Upper lobe of left lung (tissue), 6 donors: ENCODE data around the gene CRISP1. TPM values are rescaled to one million over a fixed set of nuclear protein-coding genes. Genes with fewer than 3 reads are reported as not detected.

Experiments used
- ATAC-seq, 2 donors: fragments of 200-7000 bp; cut with Tn5 transposase; one replicate each; pipeline ENCODE4 v1.9.1; 2022; ENCODE audit warnings: mild to moderate bottlenecking in 2 of 2, moderate library complexity in 2 of 2; ENCODE audit not compliant: low FRiP score in 2 of 2
- DNase-seq, 2 donors: peaks; one replicate each; pipeline ENCODE4 v3.0.0-alpha.2; 2019 to 2020
- H3K27ac ChIP-seq, 4 donors: fragments of 200-600 bp; sonication (generic); one replicate each; pipeline ENCODE4 v1.5.1; 2016 to 2019
- H3K27me3 ChIP-seq, 4 donors: fragments of 200-600 bp; sonication (generic); one replicate each; pipeline ENCODE4 v1.5.1; 2017 to 2019
- H3K36me3 ChIP-seq, 4 donors: fragments of 200-600 bp; sonication (generic); one replicate each; pipeline ENCODE4 v1.5.1; 2016 to 2019
- H3K4me1 ChIP-seq, 4 donors: fragments of 200-600 bp; sonication (generic); one replicate each; pipeline ENCODE4 v1.5.1; 2018 to 2019
- H3K4me3 ChIP-seq, 4 donors: fragments of 200-600 bp; sonication (generic); one replicate each; pipeline ENCODE4 v1.5.1; 2017 to 2019; ENCODE audit warnings: mild to moderate bottlenecking in 2 of 4, moderate library complexity in 1 of 4
- H3K9me3 ChIP-seq, 4 donors: fragments of 200-600 bp; sonication (generic); one replicate each; pipeline ENCODE4 v1.5.1; 2018 to 2019
- EP300 ChIP-seq, 4 donors: sonication (generic); formaldehyde crosslinking; IDR thresholded peaks; one replicate each; pipeline ENCODE4 v1.5.1; 2017; ENCODE audit warnings: antibody characterized with exemption in 4 of 4, control low read depth in 2 of 4
- POLR2A ChIP-seq, 4 donors: fragments of 450-650 bp; IDR thresholded peaks; one replicate each; pipeline ENCODE4 v1.5.1; 2016 to 2017; ENCODE audit warnings: antibody characterized with exemption in 4 of 4, mild to moderate bottlenecking in 2 of 4
- POLR2AphosphoS5 ChIP-seq, 2 donors: sonication (generic); formaldehyde crosslinking; IDR thresholded peaks; one replicate each; pipeline ENCODE4 v1.5.1; 2017; ENCODE audit warnings: antibody characterized with exemption in 2 of 2
- WGBS, 2 donors: methylation state at CpG; one replicate each; pipeline ENCODE4 v1.1.5; 2017 to 2018; 5-methylcytosine and 5-hydroxymethylcytosine counted together
- total RNA-seq, 6 donors: library from RNA; depleted of rRNA in 4 of 6; stranded (reverse); fragments of >200 nt in 4 of 6; gene quantifications; one replicate each; pipeline versions ENCODE4 v1.1.0 to v1.2.1, GENCODE V29; 2016 to 2021
- TF ChIP-seq, protein P1 (sequence below), 6 experiments: fragments of 450-650 bp in 4 of 6; fragments of 200-600 bp in 2 of 6; sonication (generic) in 2 of 6; IDR thresholded peaks; one replicate each; pipeline ENCODE4 v1.5.1; 2016 to 2019; ENCODE audit warnings: antibody characterized with exemption in 6 of 6
- donor health status: DM: no; HTN: no; CAD: no; lungs with moderate emphysema.
- donor health status: DM: no; HTN: yes; CAD: no; lungs with severe emphysema.

The CRISP1 gene, protein sequence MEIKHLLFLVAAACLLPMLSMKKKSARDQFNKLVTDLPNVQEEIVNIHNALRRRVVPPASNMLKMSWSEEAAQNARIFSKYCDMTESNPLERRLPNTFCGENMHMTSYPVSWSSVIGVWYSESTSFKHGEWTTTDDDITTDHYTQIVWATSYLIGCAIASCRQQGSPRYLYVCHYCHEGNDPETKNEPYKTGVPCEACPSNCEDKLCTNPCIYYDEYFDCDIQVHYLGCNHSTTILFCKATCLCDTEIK
- total RNA-seq: not detected

DNA sequence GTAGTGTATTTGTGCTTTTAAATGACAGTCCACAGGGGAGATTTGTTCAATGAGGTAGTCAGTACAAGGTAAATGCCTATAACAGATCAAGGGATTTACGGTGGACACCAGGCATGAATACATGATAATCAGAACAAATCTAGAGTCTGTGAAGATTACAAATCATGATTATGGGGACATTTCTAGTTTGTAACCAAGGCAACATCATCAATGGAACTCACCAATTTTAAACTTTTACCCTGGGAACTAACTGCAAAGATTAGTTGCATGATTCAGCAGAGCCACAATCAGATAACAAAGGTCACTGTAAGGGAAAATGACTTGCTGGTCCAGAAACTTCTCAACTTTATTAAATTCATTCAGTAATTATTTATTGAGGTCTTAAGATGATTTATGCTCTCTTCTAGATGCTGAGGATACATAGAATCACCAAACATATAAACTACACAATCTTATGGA lies at the start of gene CRISP1:
Gene CRISP1, minus strand, starts transcription at position 51 of the 459 bp plus-strand sequence. CDS start 9,135 bp downstream, outside the sequence.
- Histone ChIP-seq H3K27ac (no peak within 1 kb of the TSS), H3K36me3 (no peaks in the 10 kb centered on the region), H3K27me3 (no peaks in the 10 kb centered on the region), H3K4me3 (no peak within 1 kb of the TSS), H3K4me1 (no peaks in the 10 kb centered on the region), H3K9me3 (no peaks in the 10 kb centered on the region)
- TF ChIP-seq POLR2AphosphoS5 (IDR thresholded peaks at IDR 0.05) (no peak), POLR2A (IDR thresholded peaks at IDR 0.05) (no peak), EP300 (IDR thresholded peaks at IDR 0.05) (no peak)
- TF ChIP-seq, protein P1, sequence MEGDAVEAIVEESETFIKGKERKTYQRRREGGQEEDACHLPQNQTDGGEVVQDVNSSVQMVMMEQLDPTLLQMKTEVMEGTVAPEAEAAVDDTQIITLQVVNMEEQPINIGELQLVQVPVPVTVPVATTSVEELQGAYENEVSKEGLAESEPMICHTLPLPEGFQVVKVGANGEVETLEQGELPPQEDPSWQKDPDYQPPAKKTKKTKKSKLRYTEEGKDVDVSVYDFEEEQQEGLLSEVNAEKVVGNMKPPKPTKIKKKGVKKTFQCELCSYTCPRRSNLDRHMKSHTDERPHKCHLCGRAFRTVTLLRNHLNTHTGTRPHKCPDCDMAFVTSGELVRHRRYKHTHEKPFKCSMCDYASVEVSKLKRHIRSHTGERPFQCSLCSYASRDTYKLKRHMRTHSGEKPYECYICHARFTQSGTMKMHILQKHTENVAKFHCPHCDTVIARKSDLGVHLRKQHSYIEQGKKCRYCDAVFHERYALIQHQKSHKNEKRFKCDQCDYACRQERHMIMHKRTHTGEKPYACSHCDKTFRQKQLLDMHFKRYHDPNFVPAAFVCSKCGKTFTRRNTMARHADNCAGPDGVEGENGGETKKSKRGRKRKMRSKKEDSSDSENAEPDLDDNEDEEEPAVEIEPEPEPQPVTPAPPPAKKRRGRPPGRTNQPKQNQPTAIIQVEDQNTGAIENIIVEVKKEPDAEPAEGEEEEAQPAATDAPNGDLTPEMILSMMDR (IDR thresholded peaks at IDR 0.05): no peak
- WGBS, 2 donors: 88 to 100% methylated on average over 1 of the region's 1 CpG
- ATAC-seq: no peak
- no peak for DNase-seq

DNA sequence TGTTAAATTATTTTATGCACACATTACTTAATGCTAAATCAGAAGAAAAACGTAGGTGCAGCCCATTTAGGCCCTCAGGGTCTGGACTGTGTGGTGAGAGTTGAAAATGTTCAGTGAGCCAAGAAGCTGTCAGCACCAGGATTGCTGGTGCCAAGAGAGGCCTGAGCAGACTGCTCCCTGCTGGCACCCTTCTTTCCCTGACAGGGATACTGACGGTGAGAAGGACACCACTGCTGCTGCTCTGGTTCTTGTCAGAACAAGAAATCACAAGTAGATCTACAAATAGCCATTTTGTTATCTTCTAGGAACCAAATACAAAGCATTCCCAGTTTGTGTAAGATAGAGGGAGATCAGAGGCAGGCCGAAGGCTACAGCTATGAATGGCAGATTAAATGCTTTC lies 48.7 kb upstream of the CRISP1 start:
- Histone ChIP-seq H3K4me1 (no peaks in the 10 kb centered on the region), H3K27ac (no peak overlapping the region), H3K9me3 (no peaks in the 10 kb centered on the region), H3K4me3 (no peak overlapping the region), H3K36me3 (no peaks in the 10 kb centered on the region), H3K27me3 (no peaks in the 10 kb centered on the region)
- no peak for TF ChIP-seq POLR2AphosphoS5 (IDR thresholded peaks at IDR 0.05)
- TF ChIP-seq POLR2A (IDR thresholded peaks at IDR 0.05): no peak
- TF ChIP-seq EP300 (IDR thresholded peaks at IDR 0.05): no peak
- TF ChIP-seq, protein P1 (IDR thresholded peaks at IDR 0.05): no peak
- ATAC-seq: no peak
- WGBS, 2 donors: 41 to 42% methylated on average over 3 of the region's 3 CpGs
- no peak for DNase-seq

DNA sequence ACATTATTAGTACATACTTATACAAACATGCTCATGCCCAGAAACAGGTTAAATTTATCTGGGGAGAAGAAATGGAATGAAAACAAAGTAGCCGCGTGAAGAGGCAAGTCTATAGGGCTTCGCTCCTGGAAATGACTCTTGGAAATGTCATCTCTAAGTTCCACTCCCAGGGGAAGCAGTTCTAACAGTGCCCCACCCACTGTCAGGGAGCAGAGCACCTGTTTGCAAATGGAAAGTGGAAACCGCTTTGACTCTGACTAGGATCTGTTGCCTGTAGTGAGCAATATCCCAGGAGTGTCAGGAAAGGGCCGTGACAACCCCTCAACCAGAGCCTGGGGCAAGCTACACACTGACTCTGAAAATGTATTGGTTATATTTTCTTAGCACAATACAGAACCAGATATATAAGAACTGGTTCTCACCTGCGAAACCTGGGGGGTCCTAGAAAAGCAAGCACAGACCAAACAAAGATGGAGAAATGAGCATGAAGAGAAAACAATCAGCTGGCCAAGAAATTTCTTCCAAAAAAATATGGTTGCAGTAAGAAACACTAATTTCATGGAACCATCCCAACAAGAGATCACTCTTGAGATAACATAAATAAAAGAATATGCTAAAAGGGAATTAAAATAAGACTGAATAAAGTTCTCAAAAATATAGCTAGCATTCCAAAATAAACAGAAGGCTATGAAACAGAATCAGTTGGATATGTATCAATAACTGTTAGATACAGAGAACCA lies 47.5 kb upstream of the CRISP1 start:
- ATAC-seq (no peak), DNase-seq (no peak)
- Histone ChIP-seq H3K4me1 (no peaks in the 10 kb centered on the region), H3K9me3 (no peaks in the 10 kb centered on the region), H3K27me3 (no peaks in the 10 kb centered on the region), H3K4me3 (no peak overlapping the region), H3K27ac (no peak overlapping the region), H3K36me3 (no peaks in the 10 kb centered on the region)
- 61 to 73% methylated on average over 6 of the region's 6 CpGs for WGBS, 2 donors
- TF ChIP-seq POLR2AphosphoS5 (IDR thresholded peaks at IDR 0.05) (no peak), EP300 (IDR thresholded peaks at IDR 0.05) (no peak), POLR2A (IDR thresholded peaks at IDR 0.05) (no peak)
- TF ChIP-seq, protein P1 (IDR thresholded peaks at IDR 0.05): no peak

DNA sequence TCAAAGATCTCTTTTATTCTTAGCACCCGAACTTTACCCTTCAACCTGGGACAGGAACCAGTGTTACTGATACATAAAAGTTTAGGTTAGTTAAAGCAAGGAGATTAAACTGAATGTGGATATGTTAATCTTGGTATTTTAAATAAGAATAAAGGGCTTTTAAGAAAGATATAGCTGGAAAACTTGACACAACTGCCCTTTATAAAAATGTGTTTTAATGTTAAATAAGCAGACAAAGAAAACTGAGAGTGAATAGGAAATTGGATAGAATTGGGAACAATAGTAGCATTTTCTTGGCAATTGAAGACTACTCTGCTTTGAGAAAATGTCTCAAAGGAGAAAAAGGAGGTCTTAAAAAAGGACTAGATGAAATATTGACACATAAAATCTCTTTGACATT lies 45.9 kb upstream of the CRISP1 start:
- 67 to 75% methylated on average over 1 of the region's 1 CpG for WGBS, 2 donors
- no peaks in the 10 kb centered on the region for H3K4me1 ChIP-seq
- no peaks in the 10 kb centered on the region for H3K27me3 ChIP-seq
- no peaks in the 10 kb centered on the region for H3K36me3 ChIP-seq
- TF ChIP-seq EP300 (IDR thresholded peaks at IDR 0.05) (no peak), POLR2AphosphoS5 (IDR thresholded peaks at IDR 0.05) (no peak), POLR2A (IDR thresholded peaks at IDR 0.05) (no peak)
- TF ChIP-seq, protein P1 (IDR thresholded peaks at IDR 0.05): no peak
- no peaks in the 10 kb centered on the region for H3K9me3 ChIP-seq
- ATAC-seq (no peak), DNase-seq (no peak)
- H3K27ac ChIP-seq: no peak overlapping the region
- no peak overlapping the region for H3K4me3 ChIP-seq
